Bronchial epithelial cell (primary cell): ENCODE results near the gene LSAMP. TPM values are rescaled to one million over a fixed set of nuclear protein-coding genes. Genes with fewer than 3 reads are reported as not detected.

Experiments used
- DNase-seq: peaks from one replicate; pipeline ENCODE4 v3.0.0-alpha.2; 2010; ENCODE audit warnings: low read depth
- FAIRE-seq: peaks from 2 replicates; lab custom pipeline; 2011; peaks lifted over from hg19 to GRCh38; lab: Jason Lieb, UNC
- H3K27me3 ChIP-seq: 2 replicates; pipeline ENCODE4 v1.5.1; 2011; ENCODE audit warnings: low read length; ENCODE audit not compliant: control insufficient read depth, insufficient read depth
- H3K36me3 ChIP-seq: 2 replicates; pipeline ENCODE4 v1.5.1; 2011; ENCODE audit warnings: low read length; ENCODE audit not compliant: control insufficient read depth, insufficient read depth
- H3K4me3 ChIP-seq: 2 replicates; pipeline ENCODE4 v1.5.1; 2011; ENCODE audit warnings: mild to moderate bottlenecking, low read depth, low read length, control low read depth
- CTCF ChIP-seq: IDR thresholded peaks from 2 replicates; pipeline ENCODE4 v1.5.1; 2011; ENCODE audit warnings: mild to moderate bottlenecking, moderate library complexity, low read length, control low read depth, inconsistent platforms; ENCODE audit not compliant: insufficient read depth, severe bottlenecking
- total RNA-seq: library from RNA; depleted of rRNA; stranded (reverse); fragments of >200 nt; gene quantifications from 2 replicates; pipeline ENCODE4 v1.2.1, GENCODE V29; 2014

Gene LSAMP
- total RNA-seq, 1 donor from 2014 or later = 0.26 TPM

- no peak for TF ChIP-seq CTCF
- FAIRE-seq (no peak), DNase-seq (no peak)
- Histone ChIP-seq H3K4me3 (no peak overlapping the region), H3K27me3 (no peaks in the 10 kb centered on the region), H3K36me3 (no peaks in the 10 kb centered on the region)
These were observed 60.6 kb downstream of the LSAMP start for GRCh38 chr3:116384717-116385116.

- Histone ChIP-seq H3K4me3 (no peak overlapping the region), H3K36me3 (no peaks in the 10 kb centered on the region), H3K27me3 (no peaks in the 10 kb centered on the region)
- FAIRE-seq (no peak), DNase-seq (no peak)
- TF ChIP-seq CTCF = no peak
These were observed 67.2 kb downstream of the LSAMP start for GRCh38 chr3:116378077-116378476.

GRCh38 chr3:116374901-116375300, 70.4 kb downstream of the LSAMP start:
- no peak for FAIRE-seq
- no peak overlapping the region for H3K4me3 ChIP-seq
- no peaks in the 10 kb centered on the region for H3K27me3 ChIP-seq
- no peaks in the 10 kb centered on the region for H3K36me3 ChIP-seq
- no peak for DNase-seq
- TF ChIP-seq CTCF = no peak

GRCh38 chr3:116367761-116368395, 77.4 kb downstream of the LSAMP start:
- no peak overlapping the region for H3K4me3 ChIP-seq
- H3K27me3 ChIP-seq = no peaks in the 10 kb centered on the region
- TF ChIP-seq CTCF = no peak
- no peaks in the 10 kb centered on the region for H3K36me3 ChIP-seq
- no peak for FAIRE-seq
- no peak for DNase-seq

- FAIRE-seq (no peak), DNase-seq (no peak)
- H3K36me3 ChIP-seq = no peaks in the 10 kb centered on the region
- no peaks in the 10 kb centered on the region for H3K27me3 ChIP-seq
- no peak for TF ChIP-seq CTCF
- no peak overlapping the region for H3K4me3 ChIP-seq
These were observed 89.2 kb downstream of the LSAMP start for GRCh38 chr3:116356056-116356455.

GRCh38 chr3:116354382-116354781, 90.9 kb downstream of the LSAMP start:
- Histone ChIP-seq H3K4me3 (no peak overlapping the region), H3K36me3 (no peaks in the 10 kb centered on the region), H3K27me3 (no peaks in the 10 kb centered on the region)
- DNase-seq (no peak), FAIRE-seq (no peak)
- TF ChIP-seq CTCF = no peak
